GM12874 (cell line): ENCODE data around the gene ZNF407.

ENCODE experiments used
- TF ChIP-seq, protein P1 (sequence below): IDR thresholded peaks from 2 replicates; pipeline ENCODE4 v1.5.1; 2011; ENCODE audit warnings: low read depth, mild to moderate bottlenecking, control low read depth, low read length, moderate library complexity; ENCODE audit not compliant: insufficient read depth

ZNF407 gene

DNA sequence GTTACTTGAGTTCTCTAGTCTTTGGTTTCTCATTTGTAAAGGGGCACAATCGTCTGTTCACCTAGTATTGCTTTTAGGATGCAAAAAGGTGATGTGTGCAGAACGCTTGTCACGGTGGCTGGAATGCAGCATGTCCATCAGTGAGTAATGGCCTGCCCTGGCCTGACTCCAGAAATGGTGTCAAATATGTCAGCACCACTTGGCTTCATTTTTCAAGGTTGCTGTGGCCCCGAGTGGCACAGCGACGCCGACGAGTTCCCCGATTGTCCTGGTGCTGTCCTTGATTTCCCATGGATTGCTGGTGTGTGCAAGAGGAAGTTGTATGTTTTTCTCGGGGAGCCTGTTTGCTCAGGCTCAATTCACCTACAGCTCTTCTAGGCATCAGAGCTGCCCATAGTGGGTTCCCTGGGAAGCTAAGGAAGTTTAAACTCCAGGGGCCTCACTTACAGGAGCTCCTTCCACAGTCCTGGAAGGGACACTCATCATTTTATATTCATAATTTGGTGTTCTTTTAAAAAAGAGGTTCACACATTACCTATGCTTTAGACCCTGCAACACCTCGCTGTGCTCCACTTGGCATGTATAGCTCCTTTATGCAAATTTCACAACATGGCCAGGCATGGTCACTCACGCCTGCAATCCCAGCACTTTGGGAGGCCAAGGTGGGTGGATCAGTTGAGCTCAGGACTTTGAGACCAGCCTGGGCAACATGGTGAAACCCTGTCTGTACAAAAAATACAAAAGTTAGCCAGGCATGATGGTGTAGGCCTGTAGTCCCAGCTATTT is 25.6 kb upstream of the ZNF407 start:
- TF ChIP-seq, protein P1, sequence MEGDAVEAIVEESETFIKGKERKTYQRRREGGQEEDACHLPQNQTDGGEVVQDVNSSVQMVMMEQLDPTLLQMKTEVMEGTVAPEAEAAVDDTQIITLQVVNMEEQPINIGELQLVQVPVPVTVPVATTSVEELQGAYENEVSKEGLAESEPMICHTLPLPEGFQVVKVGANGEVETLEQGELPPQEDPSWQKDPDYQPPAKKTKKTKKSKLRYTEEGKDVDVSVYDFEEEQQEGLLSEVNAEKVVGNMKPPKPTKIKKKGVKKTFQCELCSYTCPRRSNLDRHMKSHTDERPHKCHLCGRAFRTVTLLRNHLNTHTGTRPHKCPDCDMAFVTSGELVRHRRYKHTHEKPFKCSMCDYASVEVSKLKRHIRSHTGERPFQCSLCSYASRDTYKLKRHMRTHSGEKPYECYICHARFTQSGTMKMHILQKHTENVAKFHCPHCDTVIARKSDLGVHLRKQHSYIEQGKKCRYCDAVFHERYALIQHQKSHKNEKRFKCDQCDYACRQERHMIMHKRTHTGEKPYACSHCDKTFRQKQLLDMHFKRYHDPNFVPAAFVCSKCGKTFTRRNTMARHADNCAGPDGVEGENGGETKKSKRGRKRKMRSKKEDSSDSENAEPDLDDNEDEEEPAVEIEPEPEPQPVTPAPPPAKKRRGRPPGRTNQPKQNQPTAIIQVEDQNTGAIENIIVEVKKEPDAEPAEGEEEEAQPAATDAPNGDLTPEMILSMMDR, result no peak

DNA sequence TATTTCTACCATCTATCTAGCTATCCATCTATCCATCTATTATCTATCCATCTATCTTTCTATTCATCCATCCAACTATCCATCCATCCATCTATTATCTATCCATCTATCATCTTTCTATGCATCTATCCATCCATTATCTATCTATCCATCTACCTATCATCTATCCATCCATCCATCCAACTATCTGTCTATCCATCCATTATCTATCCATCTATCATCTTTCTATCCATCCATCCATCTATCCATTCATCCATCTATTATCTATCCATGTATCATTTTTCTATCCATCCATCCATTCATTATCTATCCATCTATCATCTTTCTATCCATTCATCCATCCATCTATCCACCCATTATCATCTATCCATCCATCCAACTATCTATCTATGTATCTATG is 24.6 kb upstream of the ZNF407 start:
- TF ChIP-seq, protein P1, result no peak

DNA sequence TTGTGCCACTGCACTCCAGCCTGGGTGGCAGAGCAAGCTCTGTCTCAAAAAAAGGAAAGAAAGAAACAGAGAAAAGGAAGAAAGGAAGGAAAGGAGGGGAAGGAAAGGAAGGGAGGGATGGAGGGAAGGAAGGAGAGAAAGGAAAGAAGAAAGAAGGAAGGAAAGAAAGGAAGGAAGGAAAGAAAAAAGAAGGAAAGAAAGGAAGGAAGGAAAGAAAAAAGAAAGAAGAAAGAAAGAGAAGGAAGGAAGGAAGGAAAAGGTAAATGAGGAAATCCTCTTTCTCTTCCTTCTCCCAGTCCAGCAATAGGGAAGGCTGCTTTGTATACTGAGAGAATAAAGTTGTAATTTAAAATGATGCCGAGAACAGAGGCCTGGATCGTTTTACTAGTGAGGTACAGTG is 22.8 kb upstream of the ZNF407 start:
- TF ChIP-seq, protein P1, result no peak

DNA sequence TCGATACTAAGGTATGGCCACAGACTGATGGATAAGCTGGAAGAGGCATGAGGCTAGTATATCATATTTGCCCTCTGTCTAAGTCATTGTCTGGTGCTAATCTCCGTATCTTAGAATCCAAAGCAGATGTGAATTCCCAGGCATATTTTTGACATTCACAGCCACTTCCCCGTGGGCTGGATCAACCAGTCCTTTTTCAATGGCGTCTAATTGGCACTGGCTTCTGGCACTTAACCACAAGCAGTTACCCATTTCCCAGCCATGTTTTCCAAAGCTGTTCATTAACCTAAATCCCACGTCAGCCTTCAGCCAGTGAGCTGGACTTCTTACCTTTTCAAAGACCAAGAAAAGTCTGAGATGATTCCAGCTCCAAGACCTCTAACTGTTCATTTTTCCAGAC is 20.7 kb upstream of the ZNF407 start:
- TF ChIP-seq, protein P1, result no peak

DNA sequence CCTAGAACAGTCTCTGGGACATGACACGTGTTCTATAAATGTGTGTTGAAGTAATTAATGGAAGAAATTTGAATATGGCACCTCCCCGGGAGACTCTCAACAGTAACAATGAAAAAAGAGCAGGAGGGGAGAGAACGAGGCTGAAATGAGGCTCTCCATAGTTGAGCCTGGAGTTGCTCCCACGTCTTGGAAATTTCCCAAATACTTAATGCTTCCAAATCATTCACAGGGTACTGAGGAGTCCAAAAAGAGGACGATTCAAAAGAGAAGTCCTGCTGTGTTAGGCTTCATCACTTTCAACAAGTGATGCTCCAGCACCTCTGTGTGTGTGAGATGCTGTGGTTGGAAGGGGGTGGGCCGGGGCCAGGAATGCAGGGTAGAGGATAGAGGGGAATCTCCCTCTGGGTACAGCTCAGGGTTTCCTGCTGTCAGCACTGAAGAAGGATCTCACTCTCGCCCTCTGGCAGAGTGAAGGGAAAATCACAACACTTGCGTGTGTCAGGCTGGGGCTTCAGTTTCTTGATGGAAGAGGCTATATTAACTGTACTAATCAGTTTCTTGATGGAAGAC is 18.1 kb upstream of the ZNF407 start:
- TF ChIP-seq, protein P1, result no peak

DNA sequence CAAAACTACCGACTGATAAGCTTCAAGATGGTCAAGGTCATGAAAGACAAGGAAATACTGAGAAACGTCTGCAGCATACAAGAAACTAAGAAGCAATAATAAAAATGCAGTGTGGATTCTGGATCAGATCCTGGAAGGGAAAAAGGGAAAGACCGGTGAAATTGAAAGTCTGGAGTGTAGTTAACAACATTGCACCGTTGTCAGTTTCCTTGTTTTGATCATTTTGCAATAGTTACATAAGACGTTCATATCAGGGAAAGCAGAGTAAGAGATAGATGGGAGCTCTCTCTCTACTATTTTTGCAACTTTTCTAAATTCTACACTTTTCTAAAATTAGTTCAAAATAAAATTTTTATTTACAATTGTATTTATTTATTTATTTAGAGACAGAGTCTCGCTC is 15.0 kb upstream of the ZNF407 start:
- TF ChIP-seq, protein P1, result no peak

DNA sequence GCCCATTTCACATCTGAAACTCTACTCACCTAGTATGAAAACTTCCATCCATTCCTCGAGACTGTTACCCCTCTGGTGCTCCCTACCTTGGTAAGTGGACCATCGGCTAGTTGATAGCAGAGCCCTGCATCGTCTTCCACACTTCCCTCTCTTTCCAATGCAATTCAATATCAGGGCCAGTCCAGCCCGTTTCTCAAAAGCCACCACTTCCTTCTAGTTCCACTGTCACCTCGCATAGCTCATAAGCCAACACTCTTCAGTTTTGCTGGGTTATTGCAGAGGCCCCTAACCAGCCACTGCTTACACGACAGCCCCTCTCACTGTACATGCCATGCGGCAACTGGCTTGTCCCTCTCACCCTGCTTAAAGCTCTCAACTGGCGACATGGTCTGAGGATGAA is 10.2 kb upstream of the ZNF407 start:
- TF ChIP-seq, protein P1, result no peak
